Putamen (tissue), 1 donor: ENCODE results near the gene BACH2.
A peak's percentile ranks its signal among the peaks of the same experiment; 100 is the strongest.

ENCODE experiments used
- DNase-seq: peaks from one replicate; pipeline ENCODE4 v3.0.0-alpha.2; 2016; ENCODE audit warnings: low spot score

The BACH2 gene

DNA sequence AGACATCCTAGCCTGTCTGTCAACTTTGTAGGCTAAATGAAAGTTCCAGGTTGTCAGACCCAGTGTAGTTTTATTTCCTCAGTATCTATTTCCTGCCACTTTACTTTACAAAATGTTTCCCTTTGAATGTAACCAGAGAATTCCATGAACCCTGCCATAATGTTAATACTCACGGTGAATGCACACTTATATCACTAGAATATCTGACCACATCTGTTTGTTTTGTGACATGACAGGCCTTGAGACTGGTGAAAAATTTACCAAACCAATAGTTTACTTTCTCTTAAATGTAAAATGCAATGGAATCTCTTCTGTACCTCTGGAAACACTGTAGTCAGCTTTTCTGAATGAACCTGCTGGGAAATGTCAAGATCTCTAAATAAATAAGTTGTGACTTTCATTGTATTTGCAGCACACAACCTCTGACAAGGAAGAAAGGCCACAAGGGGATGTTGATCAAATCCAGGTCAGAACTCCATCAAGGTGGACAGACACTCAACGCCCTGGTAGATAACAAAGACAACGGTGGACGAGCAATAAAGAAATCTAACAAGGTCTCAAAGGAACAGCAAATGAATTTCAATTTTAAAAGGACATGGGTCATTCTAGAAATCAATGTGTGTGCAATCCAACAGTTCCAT is 59.2 kb downstream of the BACH2 start:
- DNase-seq, result no peak

- no peak for DNase-seq
Measured at GRCh38 chr6:90233994-90234393, 62.6 kb downstream of the BACH2 start.

- DNase-seq, result no peak
Measured at GRCh38 chr6:90233213-90233612, 63.4 kb downstream of the BACH2 start.

- no peak for DNase-seq
Measured at GRCh38 chr6:90231798-90232197, 64.8 kb downstream of the BACH2 start.

DNA sequence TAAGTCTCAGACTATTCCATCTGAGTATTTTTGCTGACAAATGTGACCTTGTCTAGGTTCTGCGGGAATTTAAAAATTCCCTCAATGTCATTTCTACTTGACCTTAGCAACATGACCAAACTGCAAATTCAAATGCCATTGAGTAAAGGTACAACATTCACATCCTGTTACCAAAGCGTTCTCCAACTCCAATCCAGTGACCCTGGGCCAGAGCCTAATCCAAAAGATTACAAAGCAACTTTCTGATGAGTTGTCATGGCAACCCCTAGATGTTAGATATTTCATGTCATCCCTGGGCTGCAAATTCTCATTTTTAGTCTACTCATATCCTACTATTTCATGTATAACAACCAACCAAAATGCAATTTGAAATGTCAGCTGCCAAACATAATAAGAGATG is 65.3 kb downstream of the BACH2 start:
- DNase-seq, result no peak

- DNase-seq, result peak; percentile 74
Measured at GRCh38 chr6:90230548-90231215, 66.0 kb downstream of the BACH2 start.

- DNase-seq, result no peak
Measured at GRCh38 chr6:90229331-90230010, 67.2 kb downstream of the BACH2 start.

- no peak for DNase-seq
Measured at GRCh38 chr6:90227673-90228072, 69.0 kb downstream of the BACH2 start.

DNA sequence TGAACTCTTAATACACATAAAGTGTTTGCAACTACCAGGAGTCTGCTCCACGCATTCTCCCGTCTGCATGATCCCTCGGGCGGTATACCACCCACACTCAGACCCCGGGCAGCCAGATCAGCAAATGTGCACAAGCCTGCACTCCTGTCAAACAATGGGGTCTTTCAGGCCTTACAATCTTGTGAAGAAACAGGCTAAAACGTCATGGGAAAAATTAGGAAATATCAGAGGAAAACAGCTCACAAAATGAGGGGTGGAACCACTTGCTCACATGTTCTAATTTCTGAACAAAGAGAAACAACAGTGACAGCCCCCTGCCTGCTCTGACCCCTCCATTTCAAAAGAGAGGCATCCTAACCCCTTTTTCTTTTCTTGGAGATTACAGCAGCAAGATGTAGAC is 69.4 kb downstream of the BACH2 start:
- DNase-seq, result no peak

GRCh38 chr6:90226257-90226656 is 70.4 kb downstream of the BACH2 start:
- no peak for DNase-seq

- DNase-seq, result no peak
Measured at GRCh38 chr6:90224196-90224595, 72.4 kb downstream of the BACH2 start.

DNA sequence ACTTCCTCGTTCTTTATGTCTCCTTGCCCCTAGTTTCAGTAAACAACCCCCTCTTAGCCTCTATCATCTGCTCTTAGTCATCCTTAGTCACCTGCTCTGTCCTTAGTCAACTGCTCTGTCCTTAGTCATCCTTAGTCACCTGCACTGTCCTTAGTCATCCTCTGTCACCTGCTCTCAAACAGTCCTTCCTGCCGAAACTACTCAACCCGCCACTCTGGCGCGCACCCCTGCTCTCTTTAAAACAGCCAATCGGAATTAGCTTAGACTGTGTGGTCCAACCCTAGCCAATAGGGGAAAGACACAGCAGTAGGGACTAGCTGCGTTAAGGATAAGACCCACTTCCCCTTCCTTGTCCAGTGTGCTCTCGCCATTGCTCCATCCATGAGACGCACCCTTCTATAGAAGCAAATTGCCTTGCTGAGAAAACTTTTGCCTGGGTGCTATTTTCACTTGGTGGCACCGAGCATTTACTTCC is 73.9 kb downstream of the BACH2 start:
- no peak for DNase-seq

- no peak for DNase-seq
Measured at GRCh38 chr6:90222008-90222407, 74.6 kb downstream of the BACH2 start.

DNA sequence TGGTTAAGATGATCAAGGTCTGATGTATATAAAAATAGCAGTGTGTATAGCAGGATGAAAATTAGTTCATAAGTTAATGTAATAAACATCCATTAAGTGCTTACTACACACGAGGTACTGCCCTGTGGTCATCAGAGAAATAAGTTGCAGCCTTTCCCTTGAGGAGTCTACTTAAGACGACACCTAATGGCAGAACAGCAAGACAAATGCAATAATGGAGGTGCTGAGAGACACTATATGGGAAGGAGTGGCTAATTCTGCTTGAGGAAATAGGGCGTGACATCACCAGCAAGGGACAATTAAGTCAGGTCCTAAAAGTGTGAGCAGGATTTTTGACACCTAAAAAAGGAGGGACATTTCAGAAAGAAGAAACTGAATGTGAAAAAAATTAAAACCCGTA is 75.2 kb downstream of the BACH2 start:
- no peak for DNase-seq

DNA sequence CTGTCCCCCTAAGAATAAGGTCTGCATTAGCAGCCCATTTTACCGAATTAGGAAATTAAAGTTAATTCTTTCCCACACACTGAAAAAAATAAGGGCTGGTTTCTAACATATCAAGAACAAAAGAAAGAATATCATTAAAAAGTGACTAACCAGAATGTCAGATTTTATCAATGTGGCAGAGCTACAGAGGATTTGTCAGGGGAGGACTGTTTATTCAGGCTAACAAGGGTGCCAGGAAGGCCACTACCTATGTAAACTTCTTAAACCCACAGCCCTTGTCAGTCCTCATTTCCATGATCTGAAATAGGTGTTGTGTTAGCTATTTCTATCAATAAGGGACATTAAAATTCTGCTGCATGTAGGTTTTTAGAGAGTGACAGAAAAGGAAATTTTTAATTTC is 76.4 kb downstream of the BACH2 start:
- DNase-seq, result no peak

GRCh38 chr6:90219209-90219985 is 77.2 kb downstream of the BACH2 start:
- DNase-seq, result no peak

- DNase-seq, result peak; percentile 42
Measured at GRCh38 chr6:90218959-90219208, 77.8 kb downstream of the BACH2 start.

DNA sequence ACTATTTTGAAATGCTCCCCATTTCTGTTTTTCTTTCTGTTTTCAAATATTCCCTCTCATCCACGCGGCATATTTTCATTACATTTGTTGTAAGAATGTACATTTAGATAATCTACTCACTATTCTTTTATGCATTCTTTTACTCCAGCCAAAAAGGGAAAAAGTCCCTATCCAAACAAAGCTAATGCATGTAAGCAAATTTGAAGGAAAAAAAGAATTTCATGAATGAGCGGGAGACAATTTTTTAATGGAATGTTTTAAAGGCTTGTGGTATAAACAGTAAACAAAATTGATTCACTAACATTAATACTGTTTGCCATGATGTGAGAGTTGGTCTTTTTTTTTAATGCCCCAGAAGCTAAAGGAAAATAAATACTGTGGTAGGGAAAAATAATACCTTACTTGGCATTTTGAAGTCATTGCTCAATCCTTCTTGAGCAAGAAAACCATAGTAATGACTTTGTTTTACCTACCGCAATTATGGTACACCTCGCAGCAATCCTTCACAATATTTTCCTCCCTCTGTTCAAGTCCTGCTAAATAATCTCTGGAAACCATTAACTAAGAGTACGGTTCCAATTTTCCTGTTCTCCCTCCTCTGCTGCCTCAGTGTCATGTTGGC is 79.0 kb downstream of the BACH2 start:
- no peak for DNase-seq

DNA sequence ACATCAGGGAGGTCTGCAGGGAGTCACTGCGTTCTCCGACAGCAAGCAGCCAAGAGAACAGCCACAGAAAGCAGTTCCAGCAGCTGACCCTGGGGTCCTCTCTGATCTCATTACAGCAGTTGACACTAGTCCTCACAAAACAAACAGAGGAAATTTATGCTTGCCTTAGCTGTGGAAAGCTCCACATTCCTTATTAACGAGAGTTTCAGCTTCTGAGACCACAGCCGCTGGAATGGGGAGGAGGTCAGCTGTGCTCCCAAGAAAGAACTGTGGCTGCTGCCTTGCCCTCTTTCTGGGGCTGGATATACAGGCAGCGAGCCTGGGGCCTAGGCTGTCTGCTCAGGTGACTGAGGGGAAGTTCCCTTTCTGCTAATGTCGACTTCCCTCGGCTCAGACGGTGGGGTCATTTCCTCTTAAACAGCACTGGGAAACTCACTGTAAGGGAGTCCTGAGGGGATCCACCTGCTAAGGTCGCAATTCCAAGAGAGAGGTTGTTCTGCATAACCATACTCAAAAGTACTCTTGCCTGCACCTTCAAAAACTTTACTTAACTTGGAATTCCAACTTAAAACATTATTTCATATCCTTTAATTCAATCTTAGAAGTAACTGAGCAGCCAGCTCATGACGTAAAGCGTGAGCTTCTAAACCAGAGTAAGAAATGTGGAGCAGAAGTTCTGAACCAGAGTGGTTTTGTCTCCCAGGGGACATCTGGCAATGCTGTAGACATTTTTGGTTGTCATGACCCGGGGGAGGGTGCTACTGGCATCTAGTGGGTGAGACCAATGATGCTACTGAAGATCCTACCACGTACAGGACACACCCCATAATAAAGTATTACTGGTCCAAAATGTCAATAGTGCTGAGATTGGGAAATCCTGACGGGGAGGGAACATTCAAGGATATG is 80.3 kb downstream of the BACH2 start:
- DNase-seq, result no peak

DNA sequence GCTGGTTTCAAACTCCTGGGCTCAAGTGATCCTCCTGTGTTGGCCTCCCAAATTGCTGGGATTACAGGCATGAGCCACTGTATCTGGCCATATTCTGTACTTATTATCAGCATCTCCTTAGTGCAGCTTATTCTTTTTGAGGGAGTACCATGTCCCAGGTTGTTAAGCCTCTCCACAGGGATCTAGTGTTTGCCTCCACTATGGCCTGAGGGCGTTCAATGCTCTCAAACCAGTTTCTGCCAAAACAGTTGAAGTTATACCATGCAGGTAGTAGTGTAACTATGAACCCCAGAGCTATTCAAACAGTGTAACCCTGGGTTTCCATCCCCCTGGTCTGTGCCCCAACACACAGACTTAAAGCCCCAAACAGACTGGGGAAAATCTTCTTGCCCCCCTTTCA is 81.7 kb downstream of the BACH2 start:
- no peak for DNase-seq

- DNase-seq, result no peak
Measured at GRCh38 chr6:90214461-90214860, 82.2 kb downstream of the BACH2 start.
